Esophagus (tissue), 2 donors: Measurements from ENCODE around the gene IL2RA. TPM values are rescaled to one million over a fixed set of nuclear protein-coding genes. Genes with fewer than 3 reads are reported as not detected.

Experiments used
- H3K27ac ChIP-seq, 2 donors: one replicate each; pipeline ENCODE4 v1.5.1; 2013; ENCODE audit warnings: low read depth in 2 of 2, mild to moderate bottlenecking in 2 of 2, inconsistent platforms in 1 of 2, low read length in 1 of 2, moderate library complexity in 1 of 2
- H3K27me3 ChIP-seq, 2 donors: one replicate each; pipeline ENCODE4 v1.6.1; 2013; ENCODE audit warnings: low read length in 2 of 2, control low read depth in 1 of 2, mild to moderate bottlenecking in 1 of 2; ENCODE audit not compliant: insufficient read depth in 2 of 2, control insufficient read depth in 1 of 2
- H3K36me3 ChIP-seq, 2 donors: one replicate each; pipeline ENCODE4 v1.6.1; 2013; ENCODE audit warnings: low read length in 1 of 2; ENCODE audit not compliant: control insufficient read depth in 2 of 2, insufficient read depth in 2 of 2
- H3K4me1 ChIP-seq, 2 donors: one replicate each; pipeline ENCODE4 v1.6.1; 2013; ENCODE audit warnings: low read length in 1 of 2; ENCODE audit not compliant: control insufficient read depth in 2 of 2, insufficient read depth in 2 of 2
- H3K4me3 ChIP-seq, 2 donors: one replicate each; pipeline ENCODE4 v1.5.1; 2013; ENCODE audit warnings: low read length in 2 of 2, mild to moderate bottlenecking in 2 of 2, low read depth in 1 of 2, moderate library complexity in 1 of 2
- H3K9me3 ChIP-seq, 2 donors: one replicate each; pipeline ENCODE4 v1.6.1; 2013; ENCODE audit warnings: mild to moderate bottlenecking in 2 of 2, low read depth in 1 of 2, low read length in 1 of 2, moderate library complexity in 1 of 2; ENCODE audit not compliant: control insufficient read depth in 2 of 2, insufficient read depth in 1 of 2
- WGBS, 2 donors: extraction: QIAGEN DNeasy Blood & Tissue Kit; methylation state at CpG; one replicate each; pipeline ENCODE4 v1.1.7; 2013; 5-methylcytosine and 5-hydroxymethylcytosine counted together
- polyA plus RNA-seq, 2 donors: library from polyadenylated mRNA; stranded (reverse); fragments of 200-250 nt; gene quantifications; one replicate each; pipeline ENCODE4 v1.2.3, GENCODE V29; 2013
- donor health status: healthy with polysubstance abuse.
- donor health status: Bipolar disorder and iron deficiency.

IL2RA gene
- polyA plus RNA-seq, 2 donors, result 0.16 to 0.18 TPM

- H3K27me3 ChIP-seq, result no peaks in the 10 kb centered on the region
- H3K4me1 ChIP-seq, result no peaks in the 10 kb centered on the region
- H3K36me3 ChIP-seq, result no peaks in the 10 kb centered on the region
- WGBS, 2 donors, result 91 to 92% methylated on average over 7 of the region's 7 CpGs
- H3K27ac ChIP-seq, result no peak overlapping the region
- H3K9me3 ChIP-seq, result peaks cover 0 to 2% of the 10 kb centered on the region in 2 donors
- H3K4me3 ChIP-seq, result no peak overlapping the region
Observed at GRCh38 chr10:6064119-6064518, 2.0 kb upstream of the IL2RA start.

GRCh38 chr10:6061056-6061455, 1.1 kb downstream of the IL2RA start:
- H3K4me3 ChIP-seq, result no peak overlapping the region
- peaks cover 0 to 2% of the 10 kb centered on the region in 2 donors for H3K9me3 ChIP-seq
- no peaks in the 10 kb centered on the region for H3K4me1 ChIP-seq
- no peaks in the 10 kb centered on the region for H3K36me3 ChIP-seq
- no peaks in the 10 kb centered on the region for H3K27me3 ChIP-seq
- no peak overlapping the region for H3K27ac ChIP-seq
- whole genome bisulfite sequencing, 2 donors, result 80 to 81% methylated on average over 8 of the region's 8 CpGs

GRCh38 chr10:6059506-6059905, 2.7 kb downstream of the IL2RA start:
- Histone ChIP-seq H3K4me1 (no peaks in the 10 kb centered on the region), H3K27me3 (no peaks in the 10 kb centered on the region), H3K4me3 (no peak overlapping the region), H3K36me3 (no peaks in the 10 kb centered on the region), H3K9me3 (peaks cover 0 to 2% of the 10 kb centered on the region in 2 donors), H3K27ac (no peak overlapping the region)
- WGBS, 2 donors, result 75 to 84% methylated on average over 2 of the region's 2 CpGs

GRCh38 chr10:6058682-6059475, 3.3 kb downstream of the IL2RA start:
- Histone ChIP-seq H3K9me3 (peaks cover 0 to 2% of the 10 kb centered on the region in 2 donors), H3K36me3 (no peaks in the 10 kb centered on the region), H3K4me3 (no peak overlapping the region), H3K27ac (no peak overlapping the region), H3K27me3 (no peaks in the 10 kb centered on the region), H3K4me1 (no peaks in the 10 kb centered on the region)
- WGBS, 2 donors, result 87 to 88% methylated on average over 3 of the region's 3 CpGs

GRCh38 chr10:6056411-6057135, 5.6 kb downstream of the IL2RA start:
- Histone ChIP-seq H3K4me3 (no peak overlapping the region), H3K4me1 (no peaks in the 10 kb centered on the region), H3K9me3 (no peaks in the 10 kb centered on the region), H3K27me3 (no peaks in the 10 kb centered on the region), H3K27ac (no peak overlapping the region), H3K36me3 (no peaks in the 10 kb centered on the region)
- WGBS, 2 donors, result 88 to 92% methylated on average over 5 of the region's 5 CpGs

- no peaks in the 10 kb centered on the region for H3K4me1 ChIP-seq
- no peaks in the 10 kb centered on the region for H3K9me3 ChIP-seq
- H3K27ac ChIP-seq, result no peak overlapping the region
- H3K4me3 ChIP-seq, result no peak overlapping the region
- WGBS, 2 donors, result 84 to 92% methylated on average over 4 of the region's 4 CpGs
- H3K27me3 ChIP-seq, result no peaks in the 10 kb centered on the region
- no peaks in the 10 kb centered on the region for H3K36me3 ChIP-seq
Observed at GRCh38 chr10:6055929-6056328, 6.2 kb downstream of the IL2RA start.

- 89 to 91% methylated on average over 5 of the region's 5 CpGs for WGBS, 2 donors
- H3K36me3 ChIP-seq, result no peaks in the 10 kb centered on the region
- no peaks in the 10 kb centered on the region for H3K9me3 ChIP-seq
- no peaks in the 10 kb centered on the region for H3K27me3 ChIP-seq
- peaks cover 0 to 4% of the 10 kb centered on the region in 2 donors for H3K4me1 ChIP-seq
- H3K4me3 ChIP-seq, result no peak overlapping the region
- H3K27ac ChIP-seq, result no peak overlapping the region
Observed at GRCh38 chr10:6054884-6055283, 7.3 kb downstream of the IL2RA start.

GRCh38 chr10:6053816-6054631, 8.1 kb downstream of the IL2RA start:
- H3K4me1 ChIP-seq, result peaks cover 0 to 4% of the 10 kb centered on the region in 2 donors

GRCh38 chr10:6053303-6053702, 8.9 kb downstream of the IL2RA start:
- 81 to 90% methylated on average over 4 of the region's 4 CpGs for WGBS, 2 donors
- no peaks in the 10 kb centered on the region for H3K27me3 ChIP-seq
- H3K9me3 ChIP-seq, result no peaks in the 10 kb centered on the region
- peaks cover 0 to 4% of the 10 kb centered on the region in 2 donors for H3K4me1 ChIP-seq
- H3K4me3 ChIP-seq, result no peak overlapping the region
- no peak overlapping the region for H3K27ac ChIP-seq
- no peaks in the 10 kb centered on the region for H3K36me3 ChIP-seq

More at GRCh38 chr10:6053816-6054631, 8.1 kb downstream of the IL2RA start:
- H3K36me3 ChIP-seq, result no peaks in the 10 kb centered on the region
- no peaks in the 10 kb centered on the region for H3K27me3 ChIP-seq
- no peak overlapping the region for H3K4me3 ChIP-seq
- WGBS, 2 donors, result 50 to 61% methylated on average over 18 of the region's 18 CpGs
- H3K9me3 ChIP-seq, result no peaks in the 10 kb centered on the region
- H3K27ac ChIP-seq, result no peak overlapping the region
